Keratinocyte (primary cell): ENCODE results near the gene TP53BP1. TPM values are rescaled to one million over a fixed set of nuclear protein-coding genes. Genes with fewer than 3 reads are reported as not detected.

Experiments
- DNase-seq: peaks from one replicate; pipeline ENCODE4 v3.0.0-alpha.2; 2011; ENCODE audit warnings: low read depth, missing footprints, low spot score
- FAIRE-seq: peaks from 2 replicates; lab custom pipeline; 2011; peaks lifted over from hg19 to GRCh38; lab: Jason Lieb, UNC
- H2AFZ ChIP-seq: 2 replicates; pipeline ENCODE4 v1.6.0; 2012; ENCODE audit warnings: low read length, control low read depth, inconsistent platforms; ENCODE audit not compliant: control insufficient read depth
- H3K27ac ChIP-seq: 2 replicates; pipeline ENCODE4 v1.5.1; 2011; ENCODE audit warnings: low read length; ENCODE audit not compliant: control insufficient read depth, insufficient read depth
- H3K27me3 ChIP-seq: 3 replicates; pipeline ENCODE4 v1.6.0; 2011; ENCODE audit warnings: low read length; ENCODE audit not compliant: control insufficient read depth, insufficient read depth; ENCODE audit errors: extremely low read depth
- H3K36me3 ChIP-seq, 2 experiments: 2 replicates in 1 of 2; 3 replicates in 1 of 2; pipeline ENCODE4 v1.5.1; 2011; ENCODE audit warnings: low read length in 2 of 2, mild to moderate bottlenecking in 1 of 2; ENCODE audit not compliant: control insufficient read depth in 2 of 2, insufficient read depth in 2 of 2; ENCODE audit errors: extremely low read depth in 1 of 2
- H3K4me1 ChIP-seq: 3 replicates; pipeline ENCODE4 v1.5.1; 2011; ENCODE audit warnings: low read length; ENCODE audit not compliant: control insufficient read depth, insufficient read depth; ENCODE audit errors: extremely low read depth
- H3K4me2 ChIP-seq: 3 replicates; pipeline ENCODE4 v1.6.0; 2011; ENCODE audit warnings: low read depth, low read length; ENCODE audit not compliant: control insufficient read depth, insufficient read depth; ENCODE audit errors: extremely low read depth
- H3K4me3 ChIP-seq, 3 experiments: fragments of 200-600 bp in 1 of 3; sonication (generic) in 1 of 3; 2 replicates in 2 of 3; 3 replicates in 1 of 3; pipeline ENCODE4 v1.5.1; 2011 to 2016; ENCODE audit warnings: low read length in 3 of 3, mild to moderate bottlenecking in 3 of 3, control low read depth in 2 of 3, inconsistent platforms in 1 of 3, low read depth in 1 of 3, mixed read lengths in 1 of 3, mixed run types in 1 of 3, moderate library complexity in 1 of 3; ENCODE audit not compliant: control insufficient read depth in 2 of 3, insufficient read depth in 2 of 3; ENCODE audit errors: extremely low read depth in 1 of 3
- H3K79me2 ChIP-seq: 2 replicates; pipeline ENCODE4 v1.6.0; 2012; ENCODE audit warnings: low read length; ENCODE audit not compliant: control insufficient read depth, insufficient read depth
- H3K9ac ChIP-seq: 3 replicates; pipeline ENCODE4 v1.6.0; 2011; ENCODE audit warnings: low read length; ENCODE audit not compliant: control insufficient read depth, insufficient read depth; ENCODE audit errors: extremely low read depth
- H3K9me1 ChIP-seq: 3 replicates; pipeline ENCODE4 v1.6.0; 2011; ENCODE audit warnings: low read length; ENCODE audit not compliant: control insufficient read depth, insufficient read depth; ENCODE audit errors: extremely low read depth
- H3K9me3 ChIP-seq: 2 replicates; pipeline ENCODE4 v1.5.1; 2012; ENCODE audit warnings: low read depth, low read length; ENCODE audit not compliant: control insufficient read depth
- H4K20me1 ChIP-seq: 3 replicates; pipeline ENCODE4 v1.6.0; 2011; ENCODE audit warnings: low read length; ENCODE audit not compliant: control insufficient read depth, insufficient read depth; ENCODE audit errors: extremely low read depth
- EZH2 ChIP-seq: IDR thresholded peaks from one replicate; pipeline ENCODE4 v1.6.1; 2012; ENCODE audit warnings: inconsistent platforms, mild to moderate bottlenecking, low read length, moderate library complexity
- dilution Hi-C: fragments of 300-500 bp; cut with MboI; formaldehyde crosslinking; loops from one replicate; pipeline ENCODE4 v1.7.0; 2020; ENCODE audit warnings: low sequenced_read_pairs; ENCODE audit not compliant: extremely low pct_ligation_motif_present
- polyA plus RNA-seq, 5 experiments: library from polyadenylated mRNA; depleted of rRNA in 3 of 5; stranded (reverse) in 3 of 5; stranded (forward) in 1 of 5; unstranded in 1 of 5; fragments of >200 nt; gene quantifications; 1 replicate in 1 of 5; 2 replicates in 3 of 5; 3 replicates in 1 of 5; pipeline versions ENCODE4 v1.2.1 to v1.2.3, GENCODE V29; 2011 to 2012; ENCODE audit warnings: missing spikeins in 2 of 5, low read depth in 1 of 5, low replicate concordance in 1 of 5
- TF ChIP-seq, protein P1 (sequence below), 3 experiments: IDR thresholded peaks in 1 of 3; conservative IDR thresholded peaks in 1 of 3; optimal IDR thresholded peaks in 1 of 3; 2 replicates in 2 of 3; 3 replicates in 1 of 3; pipeline versions ENCODE3 to v1.5.1; 2011; ENCODE audit warnings: low read length in 3 of 3, mild to moderate bottlenecking in 3 of 3, moderate library complexity in 2 of 3, control low read depth in 1 of 3, inconsistent platforms in 1 of 3; ENCODE audit not compliant: insufficient read depth in 2 of 3; ENCODE audit errors: extremely low read depth in 1 of 3

Gene TP53BP1
- polyA plus RNA-seq, 1 donor (not counting 4 experiments of a cell fraction or from before 2014, with no cell fraction given): 30.7 TPM

DNA sequence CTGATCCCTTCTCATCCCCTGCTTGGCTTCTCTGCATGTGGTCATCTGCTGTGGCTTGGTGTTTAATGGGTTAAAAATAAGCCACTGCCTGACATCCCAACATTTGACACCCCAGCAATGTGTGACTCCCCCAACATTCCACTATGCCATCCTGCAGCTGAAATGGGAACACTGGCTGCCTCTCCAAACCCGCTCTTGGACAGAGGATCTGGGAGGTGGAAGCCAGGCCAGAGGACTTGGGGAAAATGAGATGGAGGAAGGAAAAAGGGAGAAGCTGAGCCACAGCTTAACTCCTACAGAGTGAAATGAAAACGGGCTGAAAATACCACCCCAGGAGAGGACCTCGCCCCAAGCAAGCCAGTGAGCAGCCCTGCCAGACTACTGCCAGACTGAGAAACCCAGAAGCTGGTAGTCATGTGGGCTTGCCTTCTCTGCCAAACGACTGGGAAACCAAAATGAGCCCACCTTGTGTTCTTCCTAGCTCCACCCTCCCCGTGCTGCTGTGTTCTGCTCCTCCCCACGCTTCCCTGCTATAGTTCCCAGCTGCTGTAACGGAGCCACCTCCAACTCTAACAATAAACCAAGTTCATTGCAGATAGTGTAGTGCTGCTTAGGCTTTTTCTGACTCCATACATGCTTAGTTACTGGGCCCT is 38.2 kb upstream of the TP53BP1 start:
- dilution Hi-C loops: no loop called here
- no peak overlapping the region for H3K27ac ChIP-seq
- FAIRE-seq: peak; percentile 9

DNA sequence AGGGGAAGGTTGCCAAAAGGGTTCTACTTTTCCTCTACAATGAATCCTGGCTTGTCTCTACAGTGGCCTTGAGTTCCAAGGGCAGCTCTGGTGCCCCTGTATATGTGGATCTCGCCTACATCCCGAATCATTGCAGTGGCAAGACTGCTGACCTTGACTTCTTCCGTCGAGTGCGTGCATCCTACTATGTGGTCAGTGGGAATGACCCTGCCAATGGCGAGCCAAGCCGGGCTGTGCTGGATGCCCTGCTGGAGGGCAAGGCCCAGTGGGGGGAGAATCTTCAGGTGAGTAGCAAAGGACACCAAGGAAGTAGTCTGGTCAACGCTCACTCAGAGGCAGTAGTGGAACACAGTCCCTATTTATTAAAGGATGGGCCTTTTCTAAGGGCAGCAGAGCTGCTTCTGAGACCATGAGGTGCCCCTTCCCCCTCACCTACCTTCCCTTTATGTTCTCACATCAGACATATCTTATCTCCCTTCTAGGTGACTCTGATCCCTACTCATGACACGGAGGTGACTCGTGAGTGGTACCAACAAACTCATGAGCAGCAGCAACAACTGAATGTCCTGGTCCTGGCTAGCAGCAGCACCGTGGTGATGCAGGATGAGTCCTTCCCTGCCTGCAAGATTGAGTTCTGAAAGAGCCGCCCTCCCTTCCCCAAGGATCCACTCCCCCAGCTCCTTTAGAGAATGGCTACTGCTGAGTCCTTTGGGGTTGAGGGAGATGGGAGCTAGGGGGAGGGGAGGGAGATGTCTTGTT is 36.8 kb upstream of the TP53BP1 start:
- no peak for DNase-seq

More for the DNA sequence above, 38.2 kb upstream of the TP53BP1 start:
- H3K36me3 ChIP-seq: peaks cover 2 to 8% of the 10 kb centered on the region in 2 experiments
- H3K4me3 ChIP-seq: no peak overlapping the region
- H3K27me3 ChIP-seq: no peaks in the 10 kb centered on the region
- DNase-seq: no peak
- no peak overlapping the region for H3K4me2 ChIP-seq
- H3K79me2 ChIP-seq: no peaks in the 10 kb centered on the region
- no peak for TF ChIP-seq EZH2
- TF ChIP-seq, protein P1, sequence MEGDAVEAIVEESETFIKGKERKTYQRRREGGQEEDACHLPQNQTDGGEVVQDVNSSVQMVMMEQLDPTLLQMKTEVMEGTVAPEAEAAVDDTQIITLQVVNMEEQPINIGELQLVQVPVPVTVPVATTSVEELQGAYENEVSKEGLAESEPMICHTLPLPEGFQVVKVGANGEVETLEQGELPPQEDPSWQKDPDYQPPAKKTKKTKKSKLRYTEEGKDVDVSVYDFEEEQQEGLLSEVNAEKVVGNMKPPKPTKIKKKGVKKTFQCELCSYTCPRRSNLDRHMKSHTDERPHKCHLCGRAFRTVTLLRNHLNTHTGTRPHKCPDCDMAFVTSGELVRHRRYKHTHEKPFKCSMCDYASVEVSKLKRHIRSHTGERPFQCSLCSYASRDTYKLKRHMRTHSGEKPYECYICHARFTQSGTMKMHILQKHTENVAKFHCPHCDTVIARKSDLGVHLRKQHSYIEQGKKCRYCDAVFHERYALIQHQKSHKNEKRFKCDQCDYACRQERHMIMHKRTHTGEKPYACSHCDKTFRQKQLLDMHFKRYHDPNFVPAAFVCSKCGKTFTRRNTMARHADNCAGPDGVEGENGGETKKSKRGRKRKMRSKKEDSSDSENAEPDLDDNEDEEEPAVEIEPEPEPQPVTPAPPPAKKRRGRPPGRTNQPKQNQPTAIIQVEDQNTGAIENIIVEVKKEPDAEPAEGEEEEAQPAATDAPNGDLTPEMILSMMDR (optimal IDR thresholded peaks at IDR 0.05 in 1 of 3, IDR thresholded peaks at IDR 0.05 in 1 of 3, conservative IDR thresholded peaks at IDR 0.05 in 1 of 3; ENCODE audit: extremely low read depth in 1 of 3, insufficient read depth in 2 of 3, low read length in 3 of 3): no peak
- no peaks in the 10 kb centered on the region for H4K20me1 ChIP-seq
- no peak overlapping the region for H2AFZ ChIP-seq
- no peaks in the 10 kb centered on the region for H3K9me3 ChIP-seq
- H3K4me1 ChIP-seq: no peaks in the 10 kb centered on the region
- no peak overlapping the region for H3K9ac ChIP-seq
- H3K9me1 ChIP-seq: no peaks in the 10 kb centered on the region

More for the DNA sequence above, 36.8 kb upstream of the TP53BP1 start:
- Histone ChIP-seq H3K9ac (no peak overlapping the region), H3K27ac (no peak overlapping the region), H3K9me3 (no peaks in the 10 kb centered on the region), H3K4me1 (no peaks in the 10 kb centered on the region), H3K79me2 (no peaks in the 10 kb centered on the region), H3K36me3 (peaks cover 2 to 3% of the 10 kb centered on the region in 2 experiments), H2AFZ (no peak overlapping the region), H4K20me1 (no peaks in the 10 kb centered on the region), H3K27me3 (no peaks in the 10 kb centered on the region), H3K4me2 (no peak overlapping the region), H3K9me1 (no peaks in the 10 kb centered on the region), H3K4me3 (no peak overlapping the region)
- dilution Hi-C loops: no loop called here
- FAIRE-seq: no peak
- no peak for TF ChIP-seq EZH2
- TF ChIP-seq, protein P1 (optimal IDR thresholded peaks at IDR 0.05 in 1 of 3, IDR thresholded peaks at IDR 0.05 in 1 of 3, conservative IDR thresholded peaks at IDR 0.05 in 1 of 3; ENCODE audit: extremely low read depth in 1 of 3, insufficient read depth in 2 of 3, low read length in 3 of 3): no peak
